Measurements from ENCODE around the gene TFDP1.

Gene TFDP1

GRCh38 chr13:113636266-113636963 is 51.9 kb downstream of the TFDP1 start:
- no peak for DNase-seq

GRCh38 chr13:113637262-113638160 is 53.0 kb downstream of the TFDP1 start:
- no peak for DNase-seq

GRCh38 chr13:113638173-113638746 is 53.7 kb downstream of the TFDP1 start:
- no peak for DNase-seq

- no peak for DNase-seq
These were observed 54.3 kb downstream of the TFDP1 start for GRCh38 chr13:113638806-113639205.

GRCh38 chr13:113639616-113640262 is 55.2 kb downstream of the TFDP1 start:
- DNase-seq = no peak

GRCh38 chr13:113641426-113641825 is 56.9 kb downstream of the TFDP1 start:
- no peak for DNase-seq

GRCh38 chr13:113642563-113642962 is 58.0 kb downstream of the TFDP1 start:
- DNase-seq = no peak

- no peak for DNase-seq
These were observed 59.0 kb downstream of the TFDP1 start for GRCh38 chr13:113643593-113643992.

GRCh38 chr13:113644800-113645199 is 60.2 kb downstream of the TFDP1 start:
- DNase-seq = no peak

GRCh38 chr13:113645329-113645728 is 60.8 kb downstream of the TFDP1 start:
- DNase-seq = no peak

- DNase-seq = no peak
These were observed 61.8 kb downstream of the TFDP1 start for GRCh38 chr13:113646376-113646775.

- DNase-seq = no peak
These were observed 62.4 kb downstream of the TFDP1 start for GRCh38 chr13:113646921-113647340.

- DNase-seq = no peak
These were observed 63.0 kb downstream of the TFDP1 start for GRCh38 chr13:113647351-113648215.

GRCh38 chr13:113648216-113648610 is 63.7 kb downstream of the TFDP1 start:
- no peak for DNase-seq

GRCh38 chr13:113649212-113649611 is 64.7 kb downstream of the TFDP1 start:
- DNase-seq = no peak

- DNase-seq = no peak
These were observed 65.7 kb downstream of the TFDP1 start for GRCh38 chr13:113650275-113650674.

GRCh38 chr13:113650731-113651148 is 66.2 kb downstream of the TFDP1 start:
- DNase-seq = no peak

GRCh38 chr13:113651511-113652403 is 67.2 kb downstream of the TFDP1 start:
- no peak for DNase-seq

GRCh38 chr13:113652404-113653263 is 68.1 kb downstream of the TFDP1 start:
- no peak for DNase-seq

All from activated CD4-positive, alpha-beta T cell treated with anti-CD3 and anti-CD28 coated beads for 4 hours (primary cell).